Measurements from ENCODE around the gene MACROD2.

MACROD2 gene

GRCh38 chr20:15036948-15037347 is 1041.6 kb downstream of the MACROD2 start:
- Mint-ChIP-seq H3K4me3 (no peak overlapping the region), H3K9me3 (peaks cover 10% of the 10 kb centered on the region), H3K27me3 (ENCODE audit: low read depth) (no peaks in the 10 kb centered on the region), H3K27ac (no peak overlapping the region), H3K4me1 (ENCODE audit: low read depth) (no peaks in the 10 kb centered on the region), H3K36me3 (ENCODE audit: low read depth) (no peaks in the 10 kb centered on the region)

GRCh38 chr20:15039088-15039752 is 1043.9 kb downstream of the MACROD2 start:
- Mint-ChIP-seq H3K4me3 (no peak overlapping the region), H3K4me1 (ENCODE audit: low read depth) (no peaks in the 10 kb centered on the region), H3K27me3 (ENCODE audit: low read depth) (no peaks in the 10 kb centered on the region), H3K27ac (no peak overlapping the region), H3K9me3 (peaks cover 6% of the 10 kb centered on the region), H3K36me3 (ENCODE audit: low read depth) (no peaks in the 10 kb centered on the region)

GRCh38 chr20:15042723-15043122 is 1047.4 kb downstream of the MACROD2 start:
- Mint-ChIP-seq H3K36me3 (ENCODE audit: low read depth) (no peaks in the 10 kb centered on the region), H3K27ac (no peak overlapping the region), H3K4me3 (no peak overlapping the region), H3K27me3 (ENCODE audit: low read depth) (no peaks in the 10 kb centered on the region), H3K9me3 (peaks cover 6% of the 10 kb centered on the region), H3K4me1 (ENCODE audit: low read depth) (no peaks in the 10 kb centered on the region)

- Mint-ChIP-seq H3K27me3 (ENCODE audit: low read depth) (no peaks in the 10 kb centered on the region), H3K9me3 (peaks cover 6% of the 10 kb centered on the region), H3K36me3 (ENCODE audit: low read depth) (no peaks in the 10 kb centered on the region), H3K27ac (no peak overlapping the region), H3K4me1 (ENCODE audit: low read depth) (no peaks in the 10 kb centered on the region), H3K4me3 (no peak overlapping the region)
These were observed 1049.9 kb downstream of the MACROD2 start for GRCh38 chr20:15045246-15045645.

- H3K4me3 Mint-ChIP-seq: no peak overlapping the region
- H3K9me3 Mint-ChIP-seq: peaks cover 8% of the 10 kb centered on the region
- H3K4me1 Mint-ChIP-seq (ENCODE audit: low read depth): no peaks in the 10 kb centered on the region
- no peaks in the 10 kb centered on the region for H3K36me3 Mint-ChIP-seq (ENCODE audit: low read depth)
- H3K27me3 Mint-ChIP-seq (ENCODE audit: low read depth): no peaks in the 10 kb centered on the region
- no peak overlapping the region for H3K27ac Mint-ChIP-seq
These were observed 1051.7 kb downstream of the MACROD2 start for GRCh38 chr20:15047042-15047441.

GRCh38 chr20:15047601-15048000 is 1052.3 kb downstream of the MACROD2 start:
- H3K4me3 Mint-ChIP-seq: no peak overlapping the region

GRCh38 chr20:15056246-15056645 is 1060.9 kb downstream of the MACROD2 start:
- H3K4me3 Mint-ChIP-seq: no peak overlapping the region
- no peaks in the 10 kb centered on the region for H3K27me3 Mint-ChIP-seq (ENCODE audit: low read depth)
- H3K36me3 Mint-ChIP-seq (ENCODE audit: low read depth): no peaks in the 10 kb centered on the region
- H3K9me3 Mint-ChIP-seq: peaks cover 20% of the 10 kb centered on the region
- no peak overlapping the region for H3K27ac Mint-ChIP-seq
- no peaks in the 10 kb centered on the region for H3K4me1 Mint-ChIP-seq (ENCODE audit: low read depth)

More at GRCh38 chr20:15047601-15048000, 1052.3 kb downstream of the MACROD2 start:
- Mint-ChIP-seq H3K27me3 (ENCODE audit: low read depth) (no peaks in the 10 kb centered on the region), H3K4me1 (ENCODE audit: low read depth) (no peaks in the 10 kb centered on the region), H3K9me3 (peaks cover 13% of the 10 kb centered on the region), H3K27ac (no peak overlapping the region), H3K36me3 (ENCODE audit: low read depth) (no peaks in the 10 kb centered on the region)

- peaks cover 16% of the 10 kb centered on the region for H3K9me3 Mint-ChIP-seq
- H3K27ac Mint-ChIP-seq: no peak overlapping the region
- H3K27me3 Mint-ChIP-seq (ENCODE audit: low read depth): no peaks in the 10 kb centered on the region
- no peaks in the 10 kb centered on the region for H3K4me1 Mint-ChIP-seq (ENCODE audit: low read depth)
- no peaks in the 10 kb centered on the region for H3K36me3 Mint-ChIP-seq (ENCODE audit: low read depth)
- H3K4me3 Mint-ChIP-seq: no peak overlapping the region
These were observed 1063.5 kb downstream of the MACROD2 start for GRCh38 chr20:15058841-15059240.

GRCh38 chr20:15059438-15059837 is 1064.1 kb downstream of the MACROD2 start:
- Mint-ChIP-seq H3K36me3 (ENCODE audit: low read depth) (no peaks in the 10 kb centered on the region), H3K4me1 (ENCODE audit: low read depth) (no peaks in the 10 kb centered on the region), H3K4me3 (no peak overlapping the region), H3K9me3 (peaks cover 18% of the 10 kb centered on the region), H3K27me3 (ENCODE audit: low read depth) (no peaks in the 10 kb centered on the region), H3K27ac (no peak overlapping the region)

GRCh38 chr20:15060265-15061060 is 1065.1 kb downstream of the MACROD2 start:
- no peaks in the 10 kb centered on the region for H3K36me3 Mint-ChIP-seq (ENCODE audit: low read depth)
- H3K27ac Mint-ChIP-seq: no peak overlapping the region
- no peaks in the 10 kb centered on the region for H3K4me1 Mint-ChIP-seq (ENCODE audit: low read depth)

GRCh38 chr20:15061061-15061430 is 1065.7 kb downstream of the MACROD2 start:
- H3K27me3 Mint-ChIP-seq (ENCODE audit: low read depth): no peaks in the 10 kb centered on the region
- H3K27ac Mint-ChIP-seq: no peak overlapping the region
- H3K4me1 Mint-ChIP-seq (ENCODE audit: low read depth): no peaks in the 10 kb centered on the region
- no peaks in the 10 kb centered on the region for H3K36me3 Mint-ChIP-seq (ENCODE audit: low read depth)
- no peak overlapping the region for H3K4me3 Mint-ChIP-seq
- peaks cover 21% of the 10 kb centered on the region for H3K9me3 Mint-ChIP-seq

More at GRCh38 chr20:15060265-15061060, 1065.1 kb downstream of the MACROD2 start:
- H3K4me3 Mint-ChIP-seq: no peak overlapping the region
- H3K27me3 Mint-ChIP-seq (ENCODE audit: low read depth): no peaks in the 10 kb centered on the region
- H3K9me3 Mint-ChIP-seq: peaks cover 23% of the 10 kb centered on the region

GRCh38 chr20:15061955-15062354 is 1066.6 kb downstream of the MACROD2 start:
- Mint-ChIP-seq H3K36me3 (ENCODE audit: low read depth) (no peaks in the 10 kb centered on the region), H3K4me1 (ENCODE audit: low read depth) (no peaks in the 10 kb centered on the region), H3K9me3 (peaks cover 21% of the 10 kb centered on the region), H3K27ac (no peak overlapping the region), H3K4me3 (no peak overlapping the region), H3K27me3 (ENCODE audit: low read depth) (no peaks in the 10 kb centered on the region)

GRCh38 chr20:15063081-15063480 is 1067.8 kb downstream of the MACROD2 start:
- Mint-ChIP-seq H3K9me3 (peaks cover 17% of the 10 kb centered on the region), H3K36me3 (ENCODE audit: low read depth) (no peaks in the 10 kb centered on the region), H3K4me3 (no peak overlapping the region), H3K27ac (no peak overlapping the region), H3K27me3 (ENCODE audit: low read depth) (no peaks in the 10 kb centered on the region), H3K4me1 (ENCODE audit: low read depth) (no peaks in the 10 kb centered on the region)

GRCh38 chr20:15064741-15065140 is 1069.4 kb downstream of the MACROD2 start:
- Mint-ChIP-seq H3K4me3 (no peak overlapping the region), H3K27ac (no peak overlapping the region), H3K4me1 (ENCODE audit: low read depth) (no peaks in the 10 kb centered on the region), H3K9me3 (peaks cover 20% of the 10 kb centered on the region), H3K27me3 (ENCODE audit: low read depth) (no peaks in the 10 kb centered on the region), H3K36me3 (ENCODE audit: low read depth) (no peaks in the 10 kb centered on the region)

GRCh38 chr20:15065794-15066193 is 1070.5 kb downstream of the MACROD2 start:
- Mint-ChIP-seq H3K27me3 (ENCODE audit: low read depth) (no peaks in the 10 kb centered on the region), H3K4me3 (no peak overlapping the region), H3K36me3 (ENCODE audit: low read depth) (no peaks in the 10 kb centered on the region), H3K27ac (no peak overlapping the region), H3K4me1 (ENCODE audit: low read depth) (no peaks in the 10 kb centered on the region), H3K9me3 (peaks cover 20% of the 10 kb centered on the region)
